ENCODE results near the gene ITGAL.
"Not testable (repeated sequence)": the region's sequence is repeated elsewhere in the genome, so short reads cannot be mapped to it uniquely, and the experiment has no call there.

The ITGAL gene

DNA sequence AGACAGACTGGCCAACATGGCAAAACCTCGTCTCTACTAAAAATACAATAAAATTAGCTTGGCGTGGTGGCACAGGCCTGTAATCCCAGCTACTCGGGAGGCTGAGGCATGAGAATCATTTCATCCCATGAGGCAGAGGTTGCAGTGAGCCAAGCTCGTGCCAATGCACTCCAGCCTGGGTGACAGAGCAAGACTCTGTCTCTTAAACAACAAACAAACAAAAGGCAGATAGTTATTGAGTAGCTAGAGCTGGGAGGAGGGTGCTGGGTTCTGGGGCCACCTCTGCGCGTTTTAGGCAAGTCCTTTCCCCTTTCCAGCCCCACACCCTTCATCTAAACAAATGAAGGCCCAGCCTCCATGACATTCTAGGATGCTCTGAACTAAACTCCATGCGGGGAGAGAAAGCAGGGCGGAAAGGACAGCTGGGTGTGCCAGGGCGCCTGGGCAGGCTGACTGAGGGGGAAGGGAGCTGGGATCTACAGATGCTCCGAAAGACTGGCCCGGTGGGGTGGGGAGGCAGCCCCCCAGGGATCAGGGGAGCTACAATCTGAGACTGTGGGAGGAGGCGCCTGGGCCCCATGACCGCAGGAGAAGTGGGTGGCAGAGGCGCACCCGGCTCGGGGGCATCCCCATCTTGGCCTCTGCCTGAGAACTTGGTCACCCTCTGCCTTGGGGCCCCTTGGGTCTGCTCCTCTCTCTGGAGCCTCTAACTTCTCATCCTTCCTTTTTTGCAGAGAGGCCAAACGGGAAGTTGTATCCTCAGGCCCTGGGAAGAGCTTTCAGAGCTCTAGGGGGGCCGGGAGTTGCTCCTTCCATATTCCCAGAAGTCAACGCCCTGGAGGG lies 910 bp downstream of the ITGAL start:
- DNase-seq (ENCODE audit: low read depth): no peak
- no peak for TF ChIP-seq CTCF (conservative IDR thresholded peaks at IDR 0.05; ENCODE audit: low read depth, low read length)
- H3K4me3 ChIP-seq (ENCODE audit: low read depth, low read length): no peak overlapping the region

DNA sequence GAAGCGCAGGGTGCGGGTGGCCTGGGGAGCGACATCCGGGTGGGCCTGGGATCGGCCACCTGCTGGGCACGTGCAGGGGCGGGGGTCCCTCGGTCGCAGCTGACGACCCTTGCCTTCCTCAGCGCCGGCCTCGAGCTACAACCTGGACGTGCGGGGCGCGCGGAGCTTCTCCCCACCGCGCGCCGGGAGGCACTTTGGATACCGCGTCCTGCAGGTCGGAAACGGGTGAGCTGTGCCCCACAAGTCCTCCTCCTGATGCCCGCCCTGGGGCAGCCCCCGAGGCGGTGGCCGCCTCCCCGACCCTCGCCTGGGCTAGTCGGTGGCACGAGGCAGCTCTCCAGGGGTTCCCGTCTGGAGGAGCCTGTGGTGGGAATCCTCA lies 1.5 kb downstream of the ITGAL start:
- no peak overlapping the region for H3K4me3 ChIP-seq (ENCODE audit: low read depth, low read length)
- DNase-seq (ENCODE audit: low read depth): no peak
- TF ChIP-seq CTCF (conservative IDR thresholded peaks at IDR 0.05; ENCODE audit: low read depth, low read length): no peak

DNA sequence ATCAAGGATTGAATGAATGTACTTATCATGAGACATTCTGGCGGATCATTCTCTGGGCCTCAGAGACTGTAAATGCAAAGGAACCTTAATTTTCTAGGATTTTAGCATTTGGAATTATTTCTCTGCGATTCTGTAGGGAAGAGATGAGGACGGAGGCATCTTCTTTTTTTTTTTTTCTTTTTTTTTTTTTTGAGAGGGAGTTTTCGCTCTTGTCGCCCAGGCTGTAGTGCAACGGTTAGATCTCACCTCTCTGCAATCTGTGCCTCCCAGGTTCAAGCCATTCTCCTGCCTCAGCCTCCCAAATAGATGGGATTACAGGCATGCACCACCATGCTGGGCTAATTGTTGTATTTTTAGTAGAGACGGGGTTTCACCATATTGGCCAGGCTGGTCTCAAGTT lies 2.1 kb downstream of the ITGAL start:
- DNase-seq (ENCODE audit: low read depth): no peak
- no peak overlapping the region for H3K4me3 ChIP-seq (ENCODE audit: low read depth, low read length)
- TF ChIP-seq CTCF (conservative IDR thresholded peaks at IDR 0.05; ENCODE audit: low read depth, low read length): no peak

DNA sequence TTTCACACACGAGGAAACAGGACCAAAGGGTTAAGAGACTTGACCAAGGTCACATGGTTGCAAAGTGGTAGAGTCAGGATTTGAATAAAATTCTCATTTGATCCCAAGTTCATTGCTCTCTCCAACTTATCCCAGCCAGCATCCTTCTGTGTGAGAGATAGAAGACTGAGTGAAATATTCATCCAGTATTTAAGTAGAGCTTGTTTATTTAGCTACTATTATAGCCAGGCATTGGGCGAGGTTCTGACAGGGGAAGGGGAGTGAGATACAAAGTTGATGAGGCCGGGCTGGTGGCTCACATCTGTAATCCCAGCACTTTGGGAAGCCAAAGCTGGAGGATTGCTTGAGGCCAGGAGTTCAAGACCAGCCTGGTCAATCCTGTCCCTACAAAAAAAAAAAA lies 4.4 kb downstream of the ITGAL start:
- no peak overlapping the region for H3K4me3 ChIP-seq (ENCODE audit: low read depth, low read length)
- DNase-seq (ENCODE audit: low read depth): no peak
- no peak for TF ChIP-seq CTCF (conservative IDR thresholded peaks at IDR 0.05; ENCODE audit: low read depth, low read length)

GRCh38 chr16:30477773-30478172 lies 5.2 kb downstream of the ITGAL start:
- not testable (repeated sequence) for DNase-seq (ENCODE audit: low read depth); H3K4me3 ChIP-seq (ENCODE audit: low read depth, low read length)

DNA sequence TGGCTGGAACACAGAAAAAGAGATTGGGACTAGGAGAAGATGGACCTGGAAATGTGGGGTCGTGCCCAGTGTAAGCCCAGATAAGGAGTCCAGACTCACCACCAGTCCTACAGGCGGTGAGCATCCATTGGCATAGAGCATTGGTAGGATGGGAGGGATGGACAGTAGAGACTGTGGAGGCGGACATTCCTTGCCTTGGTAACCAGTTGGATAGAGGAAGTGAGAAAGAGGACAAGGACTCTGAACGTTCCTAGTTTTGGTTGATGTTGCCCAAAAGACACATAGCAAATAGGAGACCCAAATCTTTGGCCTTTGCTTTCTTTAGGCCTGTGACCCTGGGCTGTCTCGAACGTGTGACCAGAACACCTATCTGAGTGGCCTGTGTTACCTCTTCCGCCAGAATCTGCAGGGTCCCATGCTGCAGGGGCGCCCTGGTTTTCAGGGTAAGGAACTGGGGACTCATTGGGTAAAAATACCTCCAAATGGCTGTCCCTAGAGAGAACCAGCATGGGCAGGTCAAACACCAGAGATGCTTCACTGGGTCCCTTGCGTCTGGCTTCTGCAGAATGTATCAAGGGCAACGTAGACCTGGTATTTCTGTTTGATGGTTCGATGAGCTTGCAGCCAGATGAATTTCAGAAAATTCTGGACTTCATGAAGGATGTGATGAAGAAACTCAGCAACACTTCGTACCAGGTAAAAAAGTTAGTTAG lies 6.4 kb downstream of the ITGAL start:
- no peak for TF ChIP-seq CTCF (conservative IDR thresholded peaks at IDR 0.05; ENCODE audit: low read depth, low read length)
- no peak overlapping the region for H3K4me3 ChIP-seq (ENCODE audit: low read depth, low read length)
- no peak for DNase-seq (ENCODE audit: low read depth)

- H3K4me3 ChIP-seq (ENCODE audit: low read depth, low read length): no peak overlapping the region
- TF ChIP-seq CTCF (conservative IDR thresholded peaks at IDR 0.05; ENCODE audit: low read depth, low read length): no peak
- no peak for DNase-seq (ENCODE audit: low read depth)
Measured at GRCh38 chr16:30481381-30481780, 8.8 kb downstream of the ITGAL start.
